ENCODE data around the gene WDR6. TPM values are rescaled to one million over a fixed set of nuclear protein-coding genes. Genes with fewer than 3 reads are reported as not detected.

Gene WDR6
- total and polyA plus RNA-seq, 2 donors (not counting 1 experiment from before 2014, with no cell fraction given), result 58.7 to 77.9 TPM

- no peak overlapping the region for H3K4me3 ChIP-seq (replicated peaks in 1 of 4; ENCODE audit: control extremely low read depth in 1 of 4, insufficient read depth in 1 of 4, low read depth in 3 of 4, low read length in 4 of 4)
- peaks cover 5% of the 10 kb centered on the region for H3K36me3 ChIP-seq (ENCODE audit: control insufficient read depth, insufficient read depth, low read length)
Measured at GRCh38 chr3:48982686-48983085, 24.5 kb upstream of the WDR6 start.

GRCh38 chr3:48983096-48983495 lies 24.1 kb upstream of the WDR6 start:
- no peaks in the 10 kb centered on the region for H4K20me1 ChIP-seq (ENCODE audit: control insufficient read depth, extremely low read depth, insufficient read depth, low read length)
- no peak overlapping the region for H3K9ac ChIP-seq (ENCODE audit: insufficient read depth, low read length)
- no peak overlapping the region for H3K4me2 ChIP-seq (ENCODE audit: extremely low read depth, insufficient read depth, low read length)
- no peak overlapping the region for H3K4me3 ChIP-seq (replicated peaks in 1 of 4; ENCODE audit: control extremely low read depth in 1 of 4, insufficient read depth in 1 of 4, low read depth in 3 of 4, low read length in 4 of 4)
- H3K4me1 ChIP-seq (ENCODE audit: control insufficient read depth, extremely low read depth, insufficient read depth, low read length), result no peaks in the 10 kb centered on the region
- no peaks in the 10 kb centered on the region for H3K27me3 ChIP-seq (ENCODE audit: control insufficient read depth, insufficient read depth, low read length)
- peaks cover 5% of the 10 kb centered on the region for H3K36me3 ChIP-seq (ENCODE audit: control insufficient read depth, insufficient read depth, low read length)
- TF ChIP-seq CTCF (conservative IDR thresholded peaks at IDR 0.05 in 1 of 2, IDR thresholded peaks at IDR 0.05 in 1 of 2; ENCODE audit: low read depth in 1 of 2, low read length in 2 of 2) (no peak), EZH2 (IDR thresholded peaks at IDR 0.05; ENCODE audit: low read length, missing control alignments) (no peak)
- no peak overlapping the region for H2AFZ ChIP-seq (ENCODE audit: low read length)
- H3K9me3 ChIP-seq (ENCODE audit: control insufficient read depth, insufficient read depth, low read depth, low read length), result no peaks in the 10 kb centered on the region
- H3K27ac ChIP-seq (ENCODE audit: insufficient read depth, low read length), result no peak overlapping the region
- no peak for DNase-seq (ENCODE audit: low read depth in 2 of 2)
- H3K79me2 ChIP-seq (ENCODE audit: control insufficient read depth, insufficient read depth, low read length), result no peaks in the 10 kb centered on the region

More at GRCh38 chr3:48982686-48983085, 24.5 kb upstream of the WDR6 start:
- Histone ChIP-seq H3K9ac (ENCODE audit: insufficient read depth, low read length) (no peak overlapping the region), H3K9me3 (ENCODE audit: control insufficient read depth, insufficient read depth, low read depth, low read length) (no peaks in the 10 kb centered on the region), H3K4me1 (ENCODE audit: control insufficient read depth, extremely low read depth, insufficient read depth, low read length) (no peaks in the 10 kb centered on the region), H4K20me1 (ENCODE audit: control insufficient read depth, extremely low read depth, insufficient read depth, low read length) (no peaks in the 10 kb centered on the region), H3K4me2 (ENCODE audit: extremely low read depth, insufficient read depth, low read length) (no peak overlapping the region), H3K27ac (ENCODE audit: insufficient read depth, low read length) (no peak overlapping the region), H2AFZ (ENCODE audit: low read length) (no peak overlapping the region), H3K79me2 (ENCODE audit: control insufficient read depth, insufficient read depth, low read length) (no peaks in the 10 kb centered on the region), H3K27me3 (ENCODE audit: control insufficient read depth, insufficient read depth, low read length) (no peaks in the 10 kb centered on the region)
- no peak for TF ChIP-seq CTCF (conservative IDR thresholded peaks at IDR 0.05 in 1 of 2, IDR thresholded peaks at IDR 0.05 in 1 of 2; ENCODE audit: low read depth in 1 of 2, low read length in 2 of 2)
- TF ChIP-seq EZH2 (IDR thresholded peaks at IDR 0.05; ENCODE audit: low read length, missing control alignments), result no peak
- DNase-seq (ENCODE audit: low read depth in 2 of 2), result no peak

GRCh38 chr3:48984663-48985062 lies 22.5 kb upstream of the WDR6 start:
- Histone ChIP-seq H2AFZ (ENCODE audit: low read length) (no peak overlapping the region), H3K27me3 (ENCODE audit: control insufficient read depth, insufficient read depth, low read length) (no peaks in the 10 kb centered on the region), H3K36me3 (ENCODE audit: control insufficient read depth, insufficient read depth, low read length) (peaks cover 5% of the 10 kb centered on the region), H4K20me1 (ENCODE audit: control insufficient read depth, extremely low read depth, insufficient read depth, low read length) (no peaks in the 10 kb centered on the region), H3K9me3 (ENCODE audit: control insufficient read depth, insufficient read depth, low read depth, low read length) (no peaks in the 10 kb centered on the region), H3K27ac (ENCODE audit: insufficient read depth, low read length) (no peak overlapping the region), H3K4me1 (ENCODE audit: control insufficient read depth, extremely low read depth, insufficient read depth, low read length) (peaks cover 4% of the 10 kb centered on the region), H3K79me2 (ENCODE audit: control insufficient read depth, insufficient read depth, low read length) (no peaks in the 10 kb centered on the region), H3K4me2 (ENCODE audit: extremely low read depth, insufficient read depth, low read length) (no peak overlapping the region), H3K4me3 (replicated peaks in 1 of 4; ENCODE audit: control extremely low read depth in 1 of 4, insufficient read depth in 1 of 4, low read depth in 3 of 4, low read length in 4 of 4) (no peak overlapping the region), H3K9ac (ENCODE audit: insufficient read depth, low read length) (no peak overlapping the region)
- TF ChIP-seq CTCF (conservative IDR thresholded peaks at IDR 0.05 in 1 of 2, IDR thresholded peaks at IDR 0.05 in 1 of 2; ENCODE audit: low read depth in 1 of 2, low read length in 2 of 2), result no peak
- no peak for TF ChIP-seq EZH2 (IDR thresholded peaks at IDR 0.05; ENCODE audit: low read length, missing control alignments)
- no peak for DNase-seq (ENCODE audit: low read depth in 2 of 2)

Data from fibroblast of lung (primary cell).